WERI-Rb-1 (cell line): Measurements from ENCODE around the gene SLC4A5.

Source experiments
- DNase-seq: peaks from one replicate; pipeline ENCODE4 v3.0.0-alpha.2; 2020
- H3K27ac ChIP-seq: fragments of 250-450 bp; sonication (Bioruptor Pico); 2 replicates; pipeline ENCODE4 v1.5.1; 2020; ENCODE audit warnings: mild to moderate bottlenecking, moderate library complexity
- H3K27me3 ChIP-seq: fragments of 250-450 bp; sonication (Bioruptor Pico); 2 replicates; pipeline ENCODE4 v1.5.1; 2021; ENCODE audit warnings: mild to moderate bottlenecking, low read depth, moderate library complexity; ENCODE audit not compliant: insufficient read depth, severe bottlenecking
- H3K36me3 ChIP-seq: fragments of 250-450 bp; sonication (Bioruptor Pico); 2 replicates; pipeline ENCODE4 v1.5.1; 2020; ENCODE audit warnings: mild to moderate bottlenecking, moderate library complexity
- H3K4me3 ChIP-seq: 2 replicates; pipeline ENCODE4 v1.5.1; 2011; ENCODE audit warnings: low read depth, mild to moderate bottlenecking, control low read depth, low read length
- H3K9me3 ChIP-seq: fragments of 250-450 bp; sonication (Bioruptor Pico); 2 replicates; pipeline ENCODE4 v1.5.1; 2021; ENCODE audit warnings: mild to moderate bottlenecking, moderate library complexity; ENCODE audit not compliant: severe bottlenecking
- TF ChIP-seq, protein P1 (sequence below): IDR thresholded peaks from 2 replicates; pipeline ENCODE4 v1.5.1; 2011; ENCODE audit warnings: low read depth, mild to moderate bottlenecking, control low read depth, inconsistent platforms, low read length

The SLC4A5 gene

DNA sequence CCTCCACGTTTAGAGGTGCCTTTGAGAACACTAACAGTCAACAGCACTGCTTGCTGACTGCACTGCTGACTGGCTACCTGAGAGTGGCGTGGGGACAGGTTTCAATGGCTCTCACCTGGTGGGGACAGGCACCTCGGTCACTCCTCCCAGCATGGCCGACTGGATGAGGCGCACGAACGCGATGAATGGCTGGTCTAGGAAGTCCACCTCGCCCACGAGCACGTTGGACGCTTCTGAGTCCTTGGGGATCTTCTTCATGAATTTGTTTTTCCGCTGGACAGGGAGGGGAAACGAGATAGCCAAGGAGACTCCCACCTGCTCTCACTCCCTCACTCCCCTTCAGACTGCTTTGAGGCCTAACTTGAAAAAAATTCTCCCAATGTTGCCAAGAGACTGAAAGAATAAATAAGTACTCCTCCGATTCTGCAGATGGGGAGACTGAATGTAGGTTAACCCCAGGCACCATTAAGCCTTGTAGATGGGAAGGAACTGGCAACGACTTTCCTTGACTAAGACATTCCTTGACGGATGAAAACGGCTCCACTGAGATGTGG lies 87.5 kb downstream of the SLC4A5 start:
- Histone ChIP-seq H3K27ac (no peak overlapping the region), H3K4me3 (no peak overlapping the region), H3K36me3 (peaks cover 2% of the 10 kb centered on the region), H3K9me3 (no peaks in the 10 kb centered on the region), H3K27me3 (no peaks in the 10 kb centered on the region)
- TF ChIP-seq, protein P1, sequence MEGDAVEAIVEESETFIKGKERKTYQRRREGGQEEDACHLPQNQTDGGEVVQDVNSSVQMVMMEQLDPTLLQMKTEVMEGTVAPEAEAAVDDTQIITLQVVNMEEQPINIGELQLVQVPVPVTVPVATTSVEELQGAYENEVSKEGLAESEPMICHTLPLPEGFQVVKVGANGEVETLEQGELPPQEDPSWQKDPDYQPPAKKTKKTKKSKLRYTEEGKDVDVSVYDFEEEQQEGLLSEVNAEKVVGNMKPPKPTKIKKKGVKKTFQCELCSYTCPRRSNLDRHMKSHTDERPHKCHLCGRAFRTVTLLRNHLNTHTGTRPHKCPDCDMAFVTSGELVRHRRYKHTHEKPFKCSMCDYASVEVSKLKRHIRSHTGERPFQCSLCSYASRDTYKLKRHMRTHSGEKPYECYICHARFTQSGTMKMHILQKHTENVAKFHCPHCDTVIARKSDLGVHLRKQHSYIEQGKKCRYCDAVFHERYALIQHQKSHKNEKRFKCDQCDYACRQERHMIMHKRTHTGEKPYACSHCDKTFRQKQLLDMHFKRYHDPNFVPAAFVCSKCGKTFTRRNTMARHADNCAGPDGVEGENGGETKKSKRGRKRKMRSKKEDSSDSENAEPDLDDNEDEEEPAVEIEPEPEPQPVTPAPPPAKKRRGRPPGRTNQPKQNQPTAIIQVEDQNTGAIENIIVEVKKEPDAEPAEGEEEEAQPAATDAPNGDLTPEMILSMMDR: no peak
- no peak for DNase-seq

DNA sequence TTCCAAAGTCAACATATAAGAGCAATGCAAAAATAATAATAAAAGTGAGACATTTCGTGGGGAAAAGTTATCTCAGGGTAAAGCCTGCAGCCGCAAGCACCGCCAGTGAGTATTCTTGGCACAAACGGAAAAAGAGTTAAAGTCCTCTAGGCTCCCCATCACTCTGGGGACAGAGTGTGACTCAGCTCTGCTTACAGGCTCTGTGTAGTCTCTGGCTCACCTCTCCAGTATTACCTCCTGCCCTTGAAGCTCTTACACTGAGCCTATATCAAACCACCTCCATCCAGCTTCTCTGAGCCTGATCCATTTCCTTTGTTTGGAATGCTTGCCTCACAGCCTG lies 89.3 kb downstream of the SLC4A5 start:
- no peak overlapping the region for H3K27ac ChIP-seq
- DNase-seq: no peak
- H3K27me3 ChIP-seq: no peaks in the 10 kb centered on the region
- TF ChIP-seq, protein P1: no peak
- no peak overlapping the region for H3K4me3 ChIP-seq
- H3K9me3 ChIP-seq: no peaks in the 10 kb centered on the region
- no peaks in the 10 kb centered on the region; the same call in 1 of the 2 replicates for H3K36me3 ChIP-seq

- no peaks in the 10 kb centered on the region for H3K27me3 ChIP-seq
- TF ChIP-seq, protein P1: no peak
- no peaks in the 10 kb centered on the region; the same call in 1 of the 2 replicates for H3K36me3 ChIP-seq
- no peak overlapping the region for H3K27ac ChIP-seq
- DNase-seq: no peak
- H3K4me3 ChIP-seq: no peak overlapping the region
- no peaks in the 10 kb centered on the region for H3K9me3 ChIP-seq
Observed at GRCh38 chr2:74253306-74253970, 89.8 kb downstream of the SLC4A5 start.

DNA sequence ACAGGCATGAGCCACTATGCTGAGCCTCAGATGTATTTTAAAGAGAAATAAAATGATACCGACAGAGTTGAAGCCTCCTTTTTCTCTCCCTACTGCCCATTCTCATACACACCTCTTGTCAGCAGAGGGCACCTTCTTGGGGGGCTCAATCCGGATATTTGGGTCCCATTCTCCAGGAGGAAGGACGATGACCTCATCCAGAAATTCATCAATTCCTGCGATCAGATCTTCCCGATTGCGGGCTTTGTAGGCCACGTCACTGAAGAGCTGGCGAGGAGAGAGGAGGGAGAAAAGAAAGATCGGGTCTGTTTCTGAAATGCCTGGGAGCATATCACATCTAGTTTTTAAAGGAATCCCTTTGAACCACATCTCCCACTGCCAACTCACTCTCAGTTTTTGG lies 90.4 kb downstream of the SLC4A5 start:
- Histone ChIP-seq H3K9me3 (no peaks in the 10 kb centered on the region), H3K27ac (no peak overlapping the region), H3K4me3 (no peak overlapping the region), H3K36me3 (no peaks in the 10 kb centered on the region; the same call in none of the 2 replicates), H3K27me3 (no peaks in the 10 kb centered on the region)
- DNase-seq: no peak
- TF ChIP-seq, protein P1: no peak

DNA sequence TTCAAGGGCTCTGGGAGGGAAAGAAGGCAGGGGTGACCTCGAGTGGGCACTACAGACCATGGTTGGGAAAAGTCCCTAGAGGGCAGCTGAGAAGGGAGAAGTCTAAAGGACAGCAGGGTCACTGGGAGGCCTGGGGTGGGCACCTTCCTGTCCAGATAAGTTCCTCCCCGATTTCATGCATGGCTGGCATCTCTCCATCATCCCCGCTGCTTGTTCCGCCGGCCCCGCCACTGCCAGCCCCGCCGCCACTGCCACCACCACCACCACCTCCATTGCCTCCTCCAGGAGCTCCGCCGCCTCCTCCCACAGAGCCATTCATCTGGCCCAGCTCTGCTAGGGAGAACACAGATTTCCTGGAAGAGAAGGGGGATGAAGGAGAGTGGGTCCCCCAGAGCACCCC lies 91.2 kb downstream of the SLC4A5 start:
- H3K27ac ChIP-seq: no peak overlapping the region
- no peak overlapping the region for H3K4me3 ChIP-seq
- H3K27me3 ChIP-seq: no peaks in the 10 kb centered on the region
- TF ChIP-seq, protein P1: no peak
- H3K9me3 ChIP-seq: no peaks in the 10 kb centered on the region
- H3K36me3 ChIP-seq: no peaks in the 10 kb centered on the region; the same call in none of the 2 replicates
- DNase-seq: no peak
